ENCODE data around the gene LRRC74A. TPM values are rescaled to one million over a fixed set of nuclear protein-coding genes. Genes with fewer than 3 reads are reported as not detected.

LRRC74A gene
- total RNA-seq, 2 donors from 2014 or later: not detected

DNA sequence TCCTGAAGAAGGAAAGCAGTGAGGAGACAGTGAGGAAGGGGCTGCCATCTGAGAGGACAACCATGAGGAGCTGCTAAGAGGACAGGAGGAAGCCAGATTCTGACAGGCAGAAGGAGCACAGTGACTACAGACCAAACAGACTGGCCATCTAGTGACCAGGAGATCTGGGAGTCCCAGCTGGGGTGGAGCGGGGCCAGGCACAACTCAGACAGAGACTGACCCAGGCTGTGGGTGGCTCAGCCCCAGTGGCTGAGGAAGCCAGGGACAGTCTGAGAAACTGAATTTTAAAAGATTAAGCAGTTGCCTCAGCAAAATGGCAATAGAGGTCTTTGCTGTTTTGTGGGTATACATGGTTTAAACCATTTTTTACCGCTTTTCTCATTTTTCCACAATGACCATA is 28.9 kb downstream of the LRRC74A start:
- ATAC-seq (replicated peaks): no peak
- Mint-ChIP-seq H3K9me3 (no peaks in the 10 kb centered on the region), H3K27ac (no peak overlapping the region), H3K36me3 (ENCODE audit: low read depth) (no peaks in the 10 kb centered on the region), H3K4me1 (no peaks in the 10 kb centered on the region), H3K4me3 (no peak overlapping the region), H3K27me3 (peaks cover 20% of the 10 kb centered on the region)

DNA sequence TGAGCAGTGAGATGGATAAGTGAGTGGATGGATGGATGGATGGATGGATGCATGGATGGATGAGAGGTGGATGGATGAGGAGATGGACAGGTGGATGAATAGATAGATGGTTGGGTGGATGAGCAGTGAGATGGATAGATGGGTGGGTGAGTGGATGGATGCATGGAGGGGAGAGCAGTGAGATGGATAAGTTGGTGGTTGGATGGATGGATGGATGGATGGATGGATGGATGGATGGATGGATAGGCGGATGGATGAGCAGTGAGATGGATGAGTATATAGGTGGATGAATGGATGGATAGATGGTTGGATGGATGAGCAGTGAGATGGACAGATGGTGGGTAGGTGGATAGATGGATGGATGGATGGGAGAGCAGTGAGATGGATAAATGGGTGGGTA is 30.6 kb downstream of the LRRC74A start:
- Mint-ChIP-seq H3K27ac (no peak overlapping the region), H3K4me1 (no peaks in the 10 kb centered on the region), H3K4me3 (no peak overlapping the region)

DNA sequence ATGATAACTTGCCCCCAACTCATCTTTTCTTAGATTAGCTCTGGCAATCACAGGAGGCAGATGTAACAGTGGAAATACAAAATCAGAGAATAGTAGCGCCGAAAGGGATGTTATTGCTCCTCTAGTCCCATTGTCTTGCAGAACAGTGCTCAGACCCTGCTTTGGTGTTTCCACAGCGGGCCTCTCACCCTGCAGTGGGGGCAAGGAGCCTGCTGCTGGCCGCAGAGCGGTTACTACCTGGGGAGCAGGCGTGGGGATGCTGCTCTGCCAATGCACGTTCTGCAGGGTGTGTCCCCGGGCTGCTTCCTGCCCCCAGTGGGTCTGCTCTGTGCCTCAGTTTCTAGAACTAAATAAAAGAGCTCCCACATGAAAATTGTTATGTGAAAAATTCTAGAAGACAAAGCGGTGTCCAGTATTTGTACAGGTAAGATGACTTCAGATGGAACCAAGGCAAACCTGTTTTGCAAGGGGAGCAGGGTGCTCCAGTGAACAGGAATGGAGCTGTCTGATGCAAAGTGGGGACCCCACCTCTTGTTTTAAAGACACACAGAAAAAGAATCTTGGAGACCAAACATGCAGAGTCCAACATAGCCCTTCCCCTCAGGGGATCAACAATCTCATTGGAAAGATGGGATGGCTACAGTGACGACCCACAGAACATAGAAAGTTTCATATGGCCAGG is 35.5 kb downstream of the LRRC74A start:
- Mint-ChIP-seq H3K9me3 (no peaks in the 10 kb centered on the region), H3K36me3 (ENCODE audit: low read depth) (no peaks in the 10 kb centered on the region), H3K4me3 (no peak overlapping the region), H3K4me1 (peaks cover 4% of the 10 kb centered on the region), H3K27ac (no peak overlapping the region), H3K27me3 (peaks cover 4% of the 10 kb centered on the region)
- ATAC-seq (replicated peaks): no peak

More for the DNA sequence above, 30.6 kb downstream of the LRRC74A start:
- Mint-ChIP-seq H3K9me3 (no peaks in the 10 kb centered on the region), H3K27me3 (peaks cover 20% of the 10 kb centered on the region), H3K36me3 (ENCODE audit: low read depth) (no peaks in the 10 kb centered on the region)
- no peak for ATAC-seq (replicated peaks)

DNA sequence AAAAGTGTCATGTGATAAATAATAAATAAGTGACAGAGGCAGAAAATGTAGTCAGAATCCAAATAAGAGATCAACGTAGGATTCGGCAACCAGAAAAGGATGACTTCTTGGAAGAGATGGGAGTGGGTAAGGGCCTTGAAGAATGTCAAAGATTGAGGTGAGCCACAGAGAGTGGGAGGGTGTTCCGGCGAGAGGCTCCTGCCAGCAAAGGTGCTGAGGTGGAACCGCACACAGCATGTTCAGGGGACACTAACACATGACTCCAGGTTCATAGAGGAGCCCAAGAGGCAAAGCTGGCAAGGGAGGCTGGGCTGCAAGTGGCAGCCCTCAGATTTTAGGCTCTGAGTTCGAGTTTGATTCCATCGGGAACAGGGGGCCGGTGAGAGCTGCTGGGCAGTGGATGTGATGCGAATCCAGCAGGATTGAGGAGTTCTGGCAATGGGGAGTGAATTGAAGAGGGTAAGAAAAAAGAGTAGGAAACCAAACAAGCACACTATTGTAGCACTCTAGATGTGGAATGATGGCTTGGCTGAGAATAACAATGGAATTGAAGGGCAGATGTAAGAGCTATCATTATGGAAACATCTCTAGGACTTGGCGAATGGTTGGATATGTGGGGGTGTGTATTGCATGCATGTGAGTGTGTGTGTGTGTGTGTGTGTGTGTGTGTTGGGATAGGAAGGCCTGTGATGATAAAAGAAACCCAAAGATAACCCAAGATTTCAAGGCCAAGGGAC is 36.5 kb downstream of the LRRC74A start:
- Mint-ChIP-seq H3K36me3 (ENCODE audit: low read depth) (no peaks in the 10 kb centered on the region), H3K27ac (no peak overlapping the region), H3K4me3 (no peak overlapping the region), H3K9me3 (no peaks in the 10 kb centered on the region), H3K4me1 (peaks cover 8% of the 10 kb centered on the region), H3K27me3 (no peaks in the 10 kb centered on the region)
- peak; percentile 28 for ATAC-seq (replicated peaks)

DNA sequence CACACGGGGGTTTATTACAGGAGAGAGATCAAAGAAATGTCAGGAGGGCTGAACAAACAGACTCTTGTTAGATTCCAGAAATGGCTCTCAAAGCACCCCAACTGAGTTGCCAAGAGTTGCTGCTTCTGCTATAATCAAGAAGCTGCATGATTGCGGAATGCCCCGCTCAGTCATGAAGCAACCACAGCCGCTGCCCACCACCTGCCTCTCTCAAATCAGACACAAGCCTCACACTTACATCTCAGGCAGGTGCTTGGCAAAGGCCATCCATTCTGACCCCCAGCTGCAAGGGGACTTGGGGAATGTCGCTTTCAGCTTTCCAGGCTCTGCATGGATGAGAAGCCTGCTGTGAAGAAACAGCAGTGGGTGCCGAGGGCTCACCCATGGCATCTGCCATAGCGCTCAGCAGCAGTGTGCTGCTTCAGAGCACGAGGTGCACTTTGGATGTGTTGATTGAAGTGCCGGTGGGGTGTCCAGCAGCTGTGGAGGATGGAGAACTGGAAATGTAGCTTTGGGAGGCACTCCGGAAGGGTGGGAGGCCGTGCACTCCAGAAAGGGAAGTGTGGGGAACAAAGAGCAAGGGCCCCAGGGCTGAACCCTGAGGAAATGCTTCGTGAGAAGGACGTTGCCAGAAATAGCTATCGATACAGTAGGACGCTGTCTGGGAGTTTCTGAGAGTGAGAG is 37.7 kb downstream of the LRRC74A start:
- no peaks in the 10 kb centered on the region for H3K36me3 Mint-ChIP-seq (ENCODE audit: low read depth)
- H3K27ac Mint-ChIP-seq: no peak overlapping the region
- no peaks in the 10 kb centered on the region for H3K27me3 Mint-ChIP-seq
- peak overlapping the region; percentile 33 for H3K4me3 Mint-ChIP-seq
- no peak for ATAC-seq (replicated peaks)
- H3K9me3 Mint-ChIP-seq: no peaks in the 10 kb centered on the region
- peaks cover 13% of the 10 kb centered on the region for H3K4me1 Mint-ChIP-seq

DNA sequence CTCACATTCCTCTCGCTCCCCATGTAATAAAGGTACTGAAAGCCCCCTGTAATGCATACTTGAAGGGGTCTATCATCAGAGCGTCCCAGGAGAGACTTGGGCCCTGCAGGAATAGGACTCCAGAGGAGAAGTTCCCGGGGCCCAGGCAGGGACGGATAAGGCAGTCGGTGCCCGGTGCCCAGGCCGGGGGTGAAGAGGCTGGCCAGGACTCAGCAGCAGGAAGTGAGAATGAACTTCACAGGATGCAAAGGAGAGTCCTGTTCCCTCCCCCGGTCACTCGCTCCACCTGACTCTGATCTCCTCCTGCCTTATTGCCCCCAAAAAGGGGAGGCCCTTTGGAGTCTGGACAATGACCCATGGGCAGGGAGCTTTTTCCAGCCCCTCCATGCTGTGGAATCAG is 40.2 kb downstream of the LRRC74A start:
- Mint-ChIP-seq H3K4me1 (peaks cover 13% of the 10 kb centered on the region), H3K4me3 (no peak overlapping the region), H3K36me3 (ENCODE audit: low read depth) (no peaks in the 10 kb centered on the region), H3K27ac (no peak overlapping the region), H3K9me3 (no peaks in the 10 kb centered on the region), H3K27me3 (no peaks in the 10 kb centered on the region)
- no peak for ATAC-seq (replicated peaks)

DNA sequence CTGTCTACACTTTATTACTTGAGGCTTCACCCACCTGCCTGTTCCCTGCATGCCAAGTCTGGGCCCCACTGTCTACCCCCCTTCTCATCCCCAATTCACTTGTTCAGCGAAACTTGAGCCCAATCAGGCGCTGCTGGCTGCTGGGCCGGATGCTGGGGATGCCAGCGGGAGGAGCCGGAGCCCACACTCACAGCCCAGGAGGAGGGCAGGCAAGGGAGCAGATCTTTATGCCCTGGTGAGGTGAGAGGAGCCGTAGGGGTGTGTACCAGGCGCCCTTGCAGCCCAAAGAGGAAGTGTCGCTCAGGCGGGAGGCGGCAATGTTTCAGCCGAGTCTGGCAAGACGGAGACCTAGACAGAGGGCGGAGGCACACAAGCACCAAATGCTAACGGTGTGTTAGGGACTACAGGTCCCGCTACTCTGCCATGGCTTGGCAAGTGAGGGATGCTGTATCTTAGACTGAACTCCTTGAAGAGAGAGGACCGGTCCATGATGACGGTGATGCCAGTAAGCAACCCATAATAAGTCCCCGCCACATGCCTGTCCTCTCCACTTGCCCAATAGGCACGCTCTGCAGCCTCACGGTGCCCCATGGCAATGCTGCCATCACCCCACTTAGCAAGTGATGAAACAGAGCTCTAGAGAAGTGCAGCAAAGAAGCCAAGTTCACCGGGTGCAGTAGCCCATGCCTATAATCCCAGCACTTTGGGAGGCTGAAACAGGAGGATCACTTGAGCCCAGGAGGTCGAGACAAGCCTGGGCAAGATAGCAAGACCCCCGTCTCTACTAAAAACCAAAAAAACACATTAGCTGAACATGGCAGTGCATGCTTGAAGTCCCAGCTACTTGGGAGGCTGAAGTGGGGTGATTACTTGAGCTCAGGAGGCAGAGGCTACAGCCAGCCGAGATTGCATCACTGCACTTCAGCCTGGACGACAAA is 41.6 kb downstream of the LRRC74A start:
- H3K36me3 Mint-ChIP-seq (ENCODE audit: low read depth): no peaks in the 10 kb centered on the region
- peaks cover 13% of the 10 kb centered on the region for H3K4me1 Mint-ChIP-seq
- H3K27me3 Mint-ChIP-seq: no peaks in the 10 kb centered on the region
- peak overlapping the region; percentile 78 for H3K27ac Mint-ChIP-seq
- peak; percentile 59 for ATAC-seq (replicated peaks)
- no peaks in the 10 kb centered on the region for H3K9me3 Mint-ChIP-seq
- H3K4me3 Mint-ChIP-seq: peak overlapping the region; percentile 55

DNA sequence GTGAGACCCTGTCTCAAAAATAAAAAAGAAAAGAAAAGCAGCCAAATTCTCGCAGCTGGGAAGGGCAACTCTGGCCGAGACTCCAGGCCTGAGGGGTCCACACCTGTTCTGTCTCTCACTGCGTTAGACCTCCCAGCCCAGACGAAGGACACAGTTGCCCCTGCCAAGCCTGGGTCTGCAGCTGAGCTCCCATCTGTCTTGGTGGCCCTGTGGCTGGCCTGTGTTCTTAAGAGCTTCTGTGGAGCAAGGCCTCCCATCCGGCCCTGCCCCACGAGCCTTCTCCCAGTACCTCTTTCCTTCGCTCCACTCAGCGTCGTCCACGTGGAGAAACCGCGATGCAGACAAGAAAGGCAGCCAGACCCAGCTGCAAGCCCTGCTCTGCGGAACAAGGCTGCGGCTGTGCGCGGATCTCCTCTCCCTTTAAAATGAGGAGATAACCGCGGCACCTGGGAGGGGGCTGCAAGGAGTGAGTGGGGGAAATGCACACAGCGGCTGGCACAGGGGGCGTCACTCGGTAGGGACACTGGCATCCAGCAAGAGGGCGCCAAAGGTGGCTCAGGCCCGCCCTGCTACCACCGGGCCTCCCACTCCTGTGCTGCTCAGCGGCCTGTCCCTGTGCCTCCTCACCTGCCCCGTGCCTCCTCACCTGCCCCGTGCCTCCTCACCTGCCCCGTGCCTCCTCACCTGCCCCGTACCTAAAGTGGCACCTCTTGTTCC is 42.4 kb downstream of the LRRC74A start:
- no peak for ATAC-seq (replicated peaks)
- H3K9me3 Mint-ChIP-seq: no peaks in the 10 kb centered on the region

DNA sequence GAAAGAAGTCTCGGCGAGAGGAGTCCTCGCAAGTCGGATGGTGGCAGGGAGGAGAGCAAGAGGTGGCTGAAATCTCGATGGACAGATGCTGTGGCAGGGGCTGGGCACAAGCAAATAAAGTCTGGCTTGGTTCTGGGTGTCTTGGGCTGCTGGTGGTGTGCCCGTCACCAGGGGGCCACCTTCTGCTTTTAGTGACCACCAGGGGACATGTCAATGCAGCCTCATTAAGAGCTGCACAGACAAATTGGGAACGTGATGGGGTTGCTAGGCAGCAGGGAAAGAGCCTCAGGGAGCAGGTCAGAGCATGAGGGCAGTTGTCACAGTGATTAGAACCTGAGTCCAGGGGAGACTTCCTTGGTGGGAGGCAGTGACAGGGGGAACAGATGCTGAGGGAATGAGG is 44.0 kb downstream of the LRRC74A start:
- H3K4me3 Mint-ChIP-seq: no peak overlapping the region
- ATAC-seq (replicated peaks): no peak

More for the DNA sequence above, 42.4 kb downstream of the LRRC74A start:
- Mint-ChIP-seq H3K36me3 (ENCODE audit: low read depth) (no peaks in the 10 kb centered on the region), H3K27ac (no peak overlapping the region), H3K4me1 (peaks cover 13% of the 10 kb centered on the region), H3K4me3 (no peak overlapping the region), H3K27me3 (no peaks in the 10 kb centered on the region)

DNA sequence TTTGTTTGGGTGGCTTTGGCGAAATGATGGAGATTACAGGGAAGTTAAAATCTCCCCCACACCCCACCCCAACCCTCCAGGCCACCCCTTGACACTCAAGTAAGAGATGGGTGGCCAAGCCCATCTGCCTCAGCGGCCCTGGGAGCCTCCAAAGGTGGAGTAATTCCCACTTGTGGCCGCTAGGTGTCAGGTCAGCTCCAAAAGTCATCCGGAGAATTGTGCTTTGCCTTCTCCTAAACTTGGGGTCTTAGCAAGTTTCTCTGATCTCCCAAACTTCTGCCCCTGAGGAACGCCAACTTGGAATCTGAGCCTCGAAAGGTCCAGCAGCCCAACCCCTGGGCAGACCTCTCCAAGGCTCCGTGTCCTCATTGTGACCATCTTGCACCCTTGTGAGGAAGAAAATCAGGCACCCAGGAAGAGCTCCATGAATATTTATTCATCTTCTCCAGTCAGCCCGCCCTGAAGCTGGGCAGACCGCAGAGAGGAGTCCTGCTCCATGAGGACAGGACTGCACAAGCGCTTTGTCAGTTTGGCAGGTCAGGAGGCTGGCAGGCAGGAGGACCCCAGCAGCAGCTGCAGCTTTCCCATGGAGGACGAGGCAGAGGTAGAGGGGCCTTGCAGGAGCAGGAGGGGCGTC is 46.7 kb downstream of the LRRC74A start:
- H3K9me3 Mint-ChIP-seq: no peaks in the 10 kb centered on the region
- H3K27me3 Mint-ChIP-seq: no peaks in the 10 kb centered on the region
- no peaks in the 10 kb centered on the region for H3K36me3 Mint-ChIP-seq (ENCODE audit: low read depth)
- ATAC-seq (replicated peaks): peak; percentile 64
- no peak overlapping the region for H3K4me3 Mint-ChIP-seq
- H3K4me1 Mint-ChIP-seq: peaks cover 4% of the 10 kb centered on the region
- H3K27ac Mint-ChIP-seq: no peak overlapping the region

More for the DNA sequence above, 44.0 kb downstream of the LRRC74A start:
- Mint-ChIP-seq H3K36me3 (ENCODE audit: low read depth) (no peaks in the 10 kb centered on the region), H3K27ac (no peak overlapping the region), H3K4me1 (peaks cover 10% of the 10 kb centered on the region), H3K9me3 (no peaks in the 10 kb centered on the region), H3K27me3 (no peaks in the 10 kb centered on the region)

DNA sequence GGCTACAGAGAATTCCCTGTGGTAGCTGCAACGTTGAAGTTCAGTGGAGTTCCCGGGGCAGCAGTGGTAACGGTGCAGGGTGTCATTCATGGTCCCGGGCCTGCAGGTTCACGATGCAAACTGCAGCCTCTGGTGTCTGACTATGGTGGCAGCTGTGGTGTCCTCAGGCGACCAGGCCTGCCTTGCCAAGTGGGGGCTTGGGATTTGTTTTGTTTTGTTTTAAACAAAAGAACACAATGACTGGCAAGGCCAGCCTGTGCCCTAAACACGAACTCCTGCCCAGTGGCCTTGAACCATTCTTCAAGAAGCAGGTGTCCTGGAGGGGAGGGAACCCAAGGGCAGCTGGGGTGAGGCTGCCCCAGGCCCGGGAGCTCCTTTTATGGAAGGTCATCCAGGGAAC is 48.5 kb downstream of the LRRC74A start:
- Mint-ChIP-seq H3K27me3 (no peaks in the 10 kb centered on the region), H3K4me1 (no peaks in the 10 kb centered on the region), H3K36me3 (ENCODE audit: low read depth) (no peaks in the 10 kb centered on the region), H3K9me3 (no peaks in the 10 kb centered on the region), H3K27ac (no peak overlapping the region), H3K4me3 (no peak overlapping the region)
- ATAC-seq (replicated peaks): no peak

DNA sequence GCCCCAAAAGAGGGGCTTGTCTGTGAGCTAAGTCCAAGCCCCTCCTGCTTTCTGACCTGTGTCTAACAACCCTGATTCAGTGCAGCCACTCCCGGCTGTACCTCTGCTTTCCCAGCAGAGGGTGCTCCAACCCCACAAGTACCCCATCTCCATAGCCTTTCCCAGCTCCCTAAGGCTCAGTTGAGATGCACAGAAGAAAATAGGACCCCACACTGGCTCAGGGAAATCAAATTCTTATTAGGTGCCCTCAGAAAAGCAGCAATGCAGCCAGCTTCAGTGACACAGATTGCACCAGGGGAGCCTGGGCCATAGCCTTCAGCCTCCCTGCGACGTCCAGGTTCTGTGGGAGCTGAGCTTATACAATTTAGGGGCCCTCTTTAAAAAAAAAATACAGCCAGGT is 49.9 kb downstream of the LRRC74A start:
- peak; percentile 52 for ATAC-seq (replicated peaks)
- Mint-ChIP-seq H3K9me3 (no peaks in the 10 kb centered on the region), H3K27me3 (no peaks in the 10 kb centered on the region), H3K36me3 (ENCODE audit: low read depth) (no peaks in the 10 kb centered on the region), H3K4me1 (no peaks in the 10 kb centered on the region), H3K27ac (no peak overlapping the region), H3K4me3 (no peak overlapping the region)

DNA sequence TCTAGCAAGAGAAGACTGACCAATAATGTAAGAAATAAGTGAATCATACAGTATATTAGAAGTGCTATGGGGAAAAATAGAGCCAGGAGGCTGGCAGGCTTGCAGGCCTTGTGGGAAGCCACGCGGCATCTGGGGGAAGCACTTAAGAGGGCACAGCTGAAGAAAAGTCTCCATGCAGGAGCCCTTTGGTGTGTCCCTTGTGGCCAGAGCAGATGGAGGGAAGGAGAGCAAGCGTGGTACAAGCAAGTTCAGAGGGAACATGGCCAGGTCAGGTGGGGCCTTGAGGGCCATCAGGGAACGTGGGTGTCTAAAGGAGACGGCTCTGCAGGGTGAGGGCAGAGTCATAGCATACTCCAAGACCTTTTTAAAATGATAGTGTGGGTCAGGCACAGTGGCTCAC is 51.7 kb downstream of the LRRC74A start:
- no peaks in the 10 kb centered on the region for H3K36me3 Mint-ChIP-seq (ENCODE audit: low read depth)
- H3K4me3 Mint-ChIP-seq: no peak overlapping the region
- H3K27ac Mint-ChIP-seq: peak overlapping the region; percentile 62
- no peaks in the 10 kb centered on the region for H3K4me1 Mint-ChIP-seq
- H3K9me3 Mint-ChIP-seq: no peaks in the 10 kb centered on the region
- no peak for ATAC-seq (replicated peaks)
- H3K27me3 Mint-ChIP-seq: no peaks in the 10 kb centered on the region

All from activated T-helper 17 cell treated with anti-CD3 and anti-CD28 coated beads, Interleukin-2, amount 50 U/mL, for 72 hours (primary cell).